GM23338 (cell line): Measurements from ENCODE around the gene TNFRSF6B.

Experiments
- EZH2 ChIP-seq: fragments of 200-600 bp; sonication (generic); IDR thresholded peaks from one replicate; pipeline ENCODE4 v1.8.0; 2017; ENCODE audit warnings: antibody characterized with exemption, mild to moderate bottlenecking, low read depth; ENCODE audit not compliant: unreplicated experiment
- EZH2phosphoT487 ChIP-seq: fragments of 200-600 bp; sonication (generic); IDR thresholded peaks from one replicate; pipeline ENCODE4 v1.8.1; 2018; ENCODE audit warnings: antibody characterized with exemption; ENCODE audit not compliant: unreplicated experiment
- NANOG ChIP-seq: IDR thresholded peaks from 2 replicates; pipeline ENCODE4 v1.6.1; 2016; ENCODE audit warnings: antibody characterized with exemption, borderline replicate concordance
- POLR2AphosphoS5 ChIP-seq: IDR thresholded peaks from 2 replicates; pipeline ENCODE4 v1.6.1; 2016; ENCODE audit warnings: antibody characterized with exemption, low read depth
- ZNF114 ChIP-seq: fragments of 250-450 bp; sonication (Bioruptor Pico); IDR thresholded peaks from 2 replicates; pipeline ENCODE4 v1.5.0; 2020; ENCODE audit warnings: mild to moderate bottlenecking, moderate library complexity
- TF ChIP-seq, protein P1 (sequence below), 2 experiments: fragments of 200-600 bp in 1 of 2; sonication (generic) in 1 of 2; conservative IDR thresholded peaks; 2 replicates each; pipeline versions ENCODE4 v1.5.1 to v1.6.1; 2016 to 2017; ENCODE audit warnings: antibody characterized with exemption in 2 of 2, low read depth in 2 of 2, mild to moderate bottlenecking in 2 of 2, moderate library complexity in 1 of 2
- TF ChIP-seq, protein P2 (sequence below): IDR thresholded peaks from 2 replicates; pipeline ENCODE4 v1.6.1; 2016; ENCODE audit warnings: antibody characterized with exemption

- TF ChIP-seq, protein P1, sequence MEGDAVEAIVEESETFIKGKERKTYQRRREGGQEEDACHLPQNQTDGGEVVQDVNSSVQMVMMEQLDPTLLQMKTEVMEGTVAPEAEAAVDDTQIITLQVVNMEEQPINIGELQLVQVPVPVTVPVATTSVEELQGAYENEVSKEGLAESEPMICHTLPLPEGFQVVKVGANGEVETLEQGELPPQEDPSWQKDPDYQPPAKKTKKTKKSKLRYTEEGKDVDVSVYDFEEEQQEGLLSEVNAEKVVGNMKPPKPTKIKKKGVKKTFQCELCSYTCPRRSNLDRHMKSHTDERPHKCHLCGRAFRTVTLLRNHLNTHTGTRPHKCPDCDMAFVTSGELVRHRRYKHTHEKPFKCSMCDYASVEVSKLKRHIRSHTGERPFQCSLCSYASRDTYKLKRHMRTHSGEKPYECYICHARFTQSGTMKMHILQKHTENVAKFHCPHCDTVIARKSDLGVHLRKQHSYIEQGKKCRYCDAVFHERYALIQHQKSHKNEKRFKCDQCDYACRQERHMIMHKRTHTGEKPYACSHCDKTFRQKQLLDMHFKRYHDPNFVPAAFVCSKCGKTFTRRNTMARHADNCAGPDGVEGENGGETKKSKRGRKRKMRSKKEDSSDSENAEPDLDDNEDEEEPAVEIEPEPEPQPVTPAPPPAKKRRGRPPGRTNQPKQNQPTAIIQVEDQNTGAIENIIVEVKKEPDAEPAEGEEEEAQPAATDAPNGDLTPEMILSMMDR (conservative IDR thresholded peaks at IDR 0.05; ENCODE audit: low read depth in 2 of 2): no peak
- TF ChIP-seq NANOG (no peak), EZH2phosphoT487 (no peak), POLR2AphosphoS5 (no peak), EZH2 (no peak), ZNF114 (CRISPR knock-in tag) (no peak)
- TF ChIP-seq, protein P2, sequence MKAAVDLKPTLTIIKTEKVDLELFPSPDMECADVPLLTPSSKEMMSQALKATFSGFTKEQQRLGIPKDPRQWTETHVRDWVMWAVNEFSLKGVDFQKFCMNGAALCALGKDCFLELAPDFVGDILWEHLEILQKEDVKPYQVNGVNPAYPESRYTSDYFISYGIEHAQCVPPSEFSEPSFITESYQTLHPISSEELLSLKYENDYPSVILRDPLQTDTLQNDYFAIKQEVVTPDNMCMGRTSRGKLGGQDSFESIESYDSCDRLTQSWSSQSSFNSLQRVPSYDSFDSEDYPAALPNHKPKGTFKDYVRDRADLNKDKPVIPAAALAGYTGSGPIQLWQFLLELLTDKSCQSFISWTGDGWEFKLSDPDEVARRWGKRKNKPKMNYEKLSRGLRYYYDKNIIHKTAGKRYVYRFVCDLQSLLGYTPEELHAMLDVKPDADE: no peak
These were observed 8.0 kb upstream of the TNFRSF6B start for GRCh38 chr20:63688228-63689045.
